T47D (cell line): Measurements from ENCODE around the gene NBDY.
"Not testable (repeated sequence)": the region's sequence is repeated elsewhere in the genome, so short reads cannot be mapped to it uniquely, and the experiment has no call there.

Experiments used
- DNase-seq, 2 experiments: peaks; one replicate each; pipeline versions ENCODE4 v3.0.0 to v3.0.0-alpha.2; 2011 to 2012; ENCODE audit warnings: low read depth in 1 of 2, low spot score in 1 of 2
- JUND ChIP-seq: IDR thresholded peaks from 2 replicates; pipeline ENCODE4 v1.6.1; 2012; ENCODE audit warnings: low read depth
- in situ Hi-C: cut with HindIII; loops from 2 replicates; pipeline ENCODE4 v1.10.0; 2016; ENCODE audit warnings: low sequenced_read_pairs, low pct_unique_long_range_greater_than_20kb

Gene NBDY

GRCh38 chrX:56802921-56803849 lies 74.1 kb downstream of the NBDY start:
- in situ Hi-C loops = no loop called here
- DNase-seq = peak; percentile 13 to 74
- TF ChIP-seq JUND = no peak

GRCh38 chrX:56803850-56804681 lies 75.0 kb downstream of the NBDY start:
- DNase-seq = no peak
- TF ChIP-seq JUND = no peak
- in situ Hi-C loops = no loop called here

- TF ChIP-seq JUND = no peak
- in situ Hi-C loops = no loop called here
Measured at GRCh38 chrX:56804867-56805266, 75.8 kb downstream of the NBDY start.

GRCh38 chrX:56805399-56805798 lies 76.4 kb downstream of the NBDY start:
- no peak for TF ChIP-seq JUND
- DNase-seq = no peak
- in situ Hi-C loops = no loop called here

More at GRCh38 chrX:56804867-56805266, 75.8 kb downstream of the NBDY start:
- no peak for DNase-seq

- DNase-seq, in situ Hi-C loops: not testable (repeated sequence)
Measured at GRCh38 chrX:56806176-56806575, 77.1 kb downstream of the NBDY start.

GRCh38 chrX:56811599-56811998 lies 82.6 kb downstream of the NBDY start:
- DNase-seq = no peak
- in situ Hi-C loops = no loop called here
- TF ChIP-seq JUND = no peak

GRCh38 chrX:56812515-56813105 lies 83.6 kb downstream of the NBDY start:
- no peak for DNase-seq
- no peak for TF ChIP-seq JUND
- in situ Hi-C loops = no loop called here

- in situ Hi-C loops = no loop called here
- DNase-seq = no peak
- no peak for TF ChIP-seq JUND
Measured at GRCh38 chrX:56813318-56813837, 84.3 kb downstream of the NBDY start.

- no peak for DNase-seq
- in situ Hi-C loops = no loop called here
- TF ChIP-seq JUND = no peak
Measured at GRCh38 chrX:56817179-56817578, 88.1 kb downstream of the NBDY start.

- in situ Hi-C loops = no loop called here
- no peak for DNase-seq
- no peak for TF ChIP-seq JUND
Measured at GRCh38 chrX:56826020-56826419, 97.0 kb downstream of the NBDY start.

GRCh38 chrX:56833626-56834025 lies 104.6 kb downstream of the NBDY start:
- no peak for TF ChIP-seq JUND
- DNase-seq = no peak
- in situ Hi-C loops = no loop called here

GRCh38 chrX:56853436-56853835 lies 124.4 kb downstream of the NBDY start:
- in situ Hi-C loops = no loop called here
- peak in 1 of 2 experiments; percentile 30 for DNase-seq
- no peak for TF ChIP-seq JUND
